ENCODE measurements around the gene ZNF428.
"Not testable (repeated sequence)": the region's sequence is repeated elsewhere in the genome, so short reads cannot be mapped to it uniquely, and the experiment has no call there.

The ZNF428 gene

GRCh38 chr19:43592800-43593350 is 26.6 kb downstream of the ZNF428 start:
- DNase-seq (ENCODE audit: low read depth) = no peak

GRCh38 chr19:43591904-43592772 is 27.3 kb downstream of the ZNF428 start:
- no peak for DNase-seq (ENCODE audit: low read depth)

GRCh38 chr19:43589678-43590077 is 29.8 kb downstream of the ZNF428 start:
- no peak for DNase-seq (ENCODE audit: low read depth)

- DNase-seq (ENCODE audit: low read depth) = no peak
Measured at GRCh38 chr19:43589277-43589676, 30.2 kb downstream of the ZNF428 start.

GRCh38 chr19:43587029-43587428 is 32.4 kb downstream of the ZNF428 start:
- DNase-seq (ENCODE audit: low read depth) = not testable (repeated sequence)

- no peak for DNase-seq (ENCODE audit: low read depth)
Measured at GRCh38 chr19:43586346-43586745, 33.1 kb downstream of the ZNF428 start.

GRCh38 chr19:43584484-43584883 is 34.9 kb downstream of the ZNF428 start:
- DNase-seq (ENCODE audit: low read depth) = no peak

GRCh38 chr19:43582495-43582894 is 36.9 kb downstream of the ZNF428 start:
- DNase-seq (ENCODE audit: low read depth) = no peak

- no peak for DNase-seq (ENCODE audit: low read depth)
Measured at GRCh38 chr19:43581467-43581866, 38.0 kb downstream of the ZNF428 start.

- DNase-seq (ENCODE audit: low read depth) = no peak
Measured at GRCh38 chr19:43578787-43579186, 40.6 kb downstream of the ZNF428 start.

GRCh38 chr19:43575955-43576878 is 43.2 kb downstream of the ZNF428 start:
- DNase-seq (ENCODE audit: low read depth) = no peak

GRCh38 chr19:43575156-43575950 is 44.1 kb downstream of the ZNF428 start, which contains the start of the genes PINLYP and XRCC1:
TSS of gene PINLYP (plus strand) at chr19:43575801. CDS start at chr19:43577192, 1,391 bp downstream.
TSS of gene XRCC1 (minus strand) at chr19:43575527. CDS start at chr19:43575458, 69 bp downstream.
- DNase-seq (ENCODE audit: low read depth) = peak; percentile 93

GRCh38 chr19:43574424-43575155 is 44.8 kb downstream of the ZNF428 start:
- DNase-seq (ENCODE audit: low read depth) = no peak

GRCh38 chr19:43572171-43572588 is 47.2 kb downstream of the ZNF428 start:
- no peak for DNase-seq (ENCODE audit: low read depth)

- DNase-seq (ENCODE audit: low read depth) = no peak
Measured at GRCh38 chr19:43570174-43570791, 49.1 kb downstream of the ZNF428 start.

GRCh38 chr19:43569657-43570056 is 49.8 kb downstream of the ZNF428 start:
- DNase-seq (ENCODE audit: low read depth) = no peak

- DNase-seq (ENCODE audit: low read depth) = no peak
Measured at GRCh38 chr19:43564800-43565199, 54.6 kb downstream of the ZNF428 start.

GRCh38 chr19:43563816-43564457 is 55.5 kb downstream of the ZNF428 start:
- DNase-seq (ENCODE audit: low read depth) = no peak

GRCh38 chr19:43562698-43563241 is 56.7 kb downstream of the ZNF428 start:
- peak; percentile 57 for DNase-seq (ENCODE audit: low read depth)

Measured in stimulated activated CD8-positive, alpha-beta memory T cell treated with anti-CD3 and anti-CD28 coated beads, Interleukin-12 subunit alpha, Interleukin-12 subunit beta, amount 100 ng/mL, for 1 hour (primary cell).